DOHH2 (cell line): ENCODE results near the gene AOC1.

ENCODE experiments used
- H3F3A ChIP-seq: fragments of 200-600 bp; sonication (generic), shearing (Covaris generic); 2 replicates; pipeline ENCODE4 v1.6.0; 2016; ENCODE audit warnings: antibody characterized with exemption, mild to moderate bottlenecking; ENCODE audit not compliant: control insufficient read depth, insufficient read depth
- H3K27ac ChIP-seq: fragments of 200-600 bp; sonication (generic); 2 replicates; pipeline ENCODE4 v1.5.1; 2014; ENCODE audit warnings: low read depth, mild to moderate bottlenecking, low read length, moderate library complexity
- H3K27me3 ChIP-seq: fragments of 200-600 bp; sonication (generic); 2 replicates; pipeline ENCODE4 v1.6.1; 2014; ENCODE audit warnings: mild to moderate bottlenecking, low read length, mixed read lengths; ENCODE audit not compliant: control insufficient read depth
- H3K36me3 ChIP-seq: fragments of 200-600 bp; sonication (generic); 2 replicates; pipeline ENCODE4 v1.6.1; 2014; ENCODE audit warnings: mild to moderate bottlenecking, low read length, moderate library complexity, mixed read lengths; ENCODE audit not compliant: control insufficient read depth
- H3K4me1 ChIP-seq: fragments of 200-600 bp; sonication (generic); 2 replicates; pipeline ENCODE4 v1.6.1; 2014; ENCODE audit warnings: mild to moderate bottlenecking, low read length, mixed read lengths; ENCODE audit not compliant: control insufficient read depth
- H3K4me2 ChIP-seq: fragments of 200-600 bp; sonication (generic); 2 replicates; pipeline ENCODE4 v1.6.0; 2014; ENCODE audit warnings: mild to moderate bottlenecking, low read length, moderate library complexity
- H3K4me3 ChIP-seq: fragments of 200-600 bp; sonication (generic); 2 replicates; pipeline ENCODE4 v1.5.1; 2014; ENCODE audit warnings: mild to moderate bottlenecking, low read length, mixed read lengths
- H3K79me2 ChIP-seq: fragments of 200-600 bp; sonication (generic); 2 replicates; pipeline ENCODE4 v1.6.1; 2014; ENCODE audit warnings: mild to moderate bottlenecking, low read length, mixed read lengths; ENCODE audit not compliant: control insufficient read depth
- H3K9me2 ChIP-seq: fragments of 200-600 bp; sonication (generic); replicated peaks from 2 replicates; pipeline ENCODE4 v1.6.1; 2014; ENCODE audit warnings: mild to moderate bottlenecking, low read length, mixed read lengths; ENCODE audit not compliant: control insufficient read depth
- H3K9me3 ChIP-seq: fragments of 200-600 bp; sonication (generic); 2 replicates; pipeline ENCODE4 v1.6.1; 2014; ENCODE audit warnings: antibody characterized with exemption, low read length, mixed read lengths; ENCODE audit not compliant: control insufficient read depth, insufficient read depth
- H4K20me1 ChIP-seq: fragments of 200-600 bp; sonication (generic); 2 replicates; pipeline ENCODE4 v1.6.0; 2014; ENCODE audit warnings: low read depth, mild to moderate bottlenecking, antibody characterized with exemption, low read length, moderate library complexity; ENCODE audit not compliant: control insufficient read depth, insufficient read depth
- CTCF ChIP-seq: fragments of 200-600 bp; sonication (generic); IDR thresholded peaks from one replicate; pipeline ENCODE4 v1.5.1; 2014; ENCODE audit warnings: antibody characterized with exemption, mild to moderate bottlenecking, low read depth, low read length; ENCODE audit not compliant: poor library complexity, severe bottlenecking
- EZH2phosphoT487 ChIP-seq: fragments of 200-600 bp; sonication (generic); IDR thresholded peaks from 2 replicates; pipeline ENCODE4 v1.6.1; 2017; ENCODE audit warnings: borderline replicate concordance, mild to moderate bottlenecking, antibody characterized with exemption, low read length, moderate library complexity, mixed read lengths

The AOC1 gene

GRCh38 chr7:150842716-150843115 lies 9.6 kb upstream of the AOC1 start:
- no peaks in the 10 kb centered on the region for H3K36me3 ChIP-seq
- H3K4me2 ChIP-seq, result no peak overlapping the region
- no peak for TF ChIP-seq CTCF
- TF ChIP-seq EZH2phosphoT487, result no peak
- no peaks in the 10 kb centered on the region for H4K20me1 ChIP-seq
- peaks cover 6% of the 10 kb centered on the region; the same call in 1 of the 2 replicates for H3K27me3 ChIP-seq
- H3K4me3 ChIP-seq, result no peak overlapping the region
- no peaks in the 10 kb centered on the region for H3K4me1 ChIP-seq
- no peaks in the 10 kb centered on the region for H3K9me2 ChIP-seq
- H3K9me3 ChIP-seq, result no peaks in the 10 kb centered on the region
- no peaks in the 10 kb centered on the region for H3F3A ChIP-seq
- no peak overlapping the region for H3K27ac ChIP-seq
- H3K79me2 ChIP-seq, result no peaks in the 10 kb centered on the region

DNA sequence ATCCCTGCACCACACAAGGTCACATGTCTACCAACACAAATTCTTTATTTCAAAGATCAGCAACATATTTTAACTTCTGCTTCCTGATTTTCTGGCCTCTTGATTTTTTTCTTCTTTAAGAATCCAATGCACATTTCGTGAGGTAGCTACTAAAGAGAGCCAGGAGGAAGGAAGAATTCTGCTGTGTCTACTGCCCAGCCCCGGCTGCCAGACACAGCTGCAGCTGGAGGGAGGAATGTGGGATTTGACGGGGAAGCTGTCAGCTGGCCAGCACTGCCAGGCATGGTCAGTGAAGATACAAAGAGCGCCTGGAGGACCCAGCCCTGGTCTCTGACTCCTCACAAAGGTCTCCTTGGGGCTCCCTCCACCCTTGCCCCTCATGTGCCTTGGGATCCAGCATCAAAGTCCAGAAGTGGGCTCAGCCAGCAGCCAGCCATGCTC lies 6.9 kb upstream of the AOC1 start:
- Histone ChIP-seq H3F3A (no peaks in the 10 kb centered on the region), H3K79me2 (no peaks in the 10 kb centered on the region), H3K9me3 (no peaks in the 10 kb centered on the region), H3K4me3 (no peak overlapping the region), H3K4me2 (no peak overlapping the region), H3K27me3 (peaks cover 6% of the 10 kb centered on the region; the same call in 1 of the 2 replicates), H3K4me1 (no peaks in the 10 kb centered on the region), H3K36me3 (no peaks in the 10 kb centered on the region), H3K9me2 (no peaks in the 10 kb centered on the region), H3K27ac (no peak overlapping the region), H4K20me1 (no peaks in the 10 kb centered on the region)
- TF ChIP-seq CTCF, result no peak
- no peak for TF ChIP-seq EZH2phosphoT487

DNA sequence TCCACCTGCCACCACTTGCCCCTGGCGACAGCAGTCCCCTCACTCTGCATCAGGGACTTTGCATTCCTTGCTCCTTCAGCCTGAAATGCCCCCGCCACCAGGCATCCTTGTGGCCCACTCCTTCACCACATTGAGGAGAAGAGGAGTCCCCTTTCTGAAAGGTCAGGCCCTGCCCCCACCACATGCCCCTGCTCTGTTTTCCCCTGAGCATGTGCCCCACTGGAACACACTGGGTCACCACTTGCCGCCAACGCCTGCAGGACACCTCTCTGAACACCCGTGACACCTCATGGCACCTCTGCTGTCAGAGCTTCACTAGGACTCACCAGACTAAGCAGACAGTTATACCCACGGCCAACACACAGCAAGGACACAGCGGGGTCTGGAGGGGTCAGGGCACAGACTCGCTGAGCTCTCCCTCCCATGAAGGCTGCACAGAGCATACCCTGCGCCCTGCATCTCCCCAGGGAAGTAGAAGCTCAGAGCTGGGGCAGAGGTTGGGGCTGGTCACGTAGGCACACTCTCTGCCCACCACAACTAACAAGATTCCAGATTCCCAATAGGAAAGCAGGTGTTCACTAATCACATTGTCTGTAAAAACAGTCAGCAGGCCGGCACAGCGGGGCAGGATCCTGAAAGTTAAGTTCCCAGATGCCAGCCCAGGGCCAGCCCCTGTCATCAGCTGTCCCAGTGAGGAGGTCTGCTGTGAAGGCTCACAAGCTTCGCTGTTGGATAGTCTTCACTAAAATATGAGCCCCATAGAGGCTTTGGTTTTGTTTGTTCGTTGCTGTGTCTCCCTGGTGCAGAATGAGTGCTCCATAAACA lies 5.8 kb upstream of the AOC1 start:
- no peak overlapping the region for H3K27ac ChIP-seq
- no peaks in the 10 kb centered on the region for H3K79me2 ChIP-seq
- H3K4me1 ChIP-seq, result no peaks in the 10 kb centered on the region
- no peak for TF ChIP-seq CTCF
- TF ChIP-seq EZH2phosphoT487, result no peak
- H3K9me3 ChIP-seq, result no peaks in the 10 kb centered on the region
- no peaks in the 10 kb centered on the region for H3K36me3 ChIP-seq
- H4K20me1 ChIP-seq, result no peaks in the 10 kb centered on the region
- no peak overlapping the region for H3K4me2 ChIP-seq
- H3K27me3 ChIP-seq, result peaks cover 6% of the 10 kb centered on the region; the same call in 1 of the 2 replicates
- H3F3A ChIP-seq, result no peaks in the 10 kb centered on the region
- H3K9me2 ChIP-seq, result no peaks in the 10 kb centered on the region
- no peak overlapping the region for H3K4me3 ChIP-seq
